SK-N-MC (cell line): ENCODE measurements around the gene UGGT2.

ENCODE experiments used
- EZH2 ChIP-seq: fragments of 200-600 bp; sonication (generic); IDR thresholded peaks from one replicate; pipeline ENCODE4 v1.6.1; 2017; ENCODE audit warnings: antibody characterized with exemption
- FOXP2 ChIP-seq: optimal IDR thresholded peaks from 2 replicates; pipeline ENCODE3; 2011; ENCODE audit warnings: mild to moderate bottlenecking, moderate library complexity; ENCODE audit not compliant: insufficient read depth; ENCODE audit errors: extremely low read length, control extremely low read depth
- POLR2AphosphoS5 ChIP-seq: IDR thresholded peaks from 2 replicates; pipeline ENCODE4 v1.6.1; 2012; ENCODE audit warnings: mild to moderate bottlenecking, low read depth, low read length, borderline replicate concordance

DNA sequence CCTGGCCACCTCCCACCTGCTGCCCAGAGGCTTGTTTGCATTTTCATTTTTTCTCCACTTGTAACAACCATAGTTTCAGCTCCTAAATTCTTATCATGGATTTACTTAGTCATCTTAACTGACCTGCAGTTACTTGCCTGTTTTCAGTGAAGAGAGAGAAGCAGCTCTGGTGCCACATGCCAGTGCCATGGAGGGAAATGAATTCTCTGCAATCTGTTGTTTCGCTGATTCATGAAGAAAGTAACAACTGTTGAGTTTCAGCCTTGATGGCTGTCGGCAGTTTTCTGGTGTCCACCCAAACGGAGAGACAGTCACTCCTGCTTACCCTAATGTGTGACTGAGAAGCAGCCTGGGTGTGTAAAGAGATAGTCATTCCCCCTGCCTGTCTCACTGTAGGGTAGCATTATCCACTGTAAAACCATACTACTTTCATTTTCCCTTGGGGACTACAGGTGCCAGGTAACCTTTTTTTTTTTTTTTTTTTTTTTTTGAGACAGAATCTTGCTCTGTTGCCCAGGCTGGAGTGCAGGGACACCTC is 260.1 kb downstream of the UGGT2 start:
- TF ChIP-seq POLR2AphosphoS5 (no peak), EZH2 (no peak), FOXP2 (no peak)
